HG02588 (cell line): ENCODE data around the gene CRABP2.

ENCODE experiments used
- ATAC-seq: cut with Tn5 transposase; IDR thresholded peaks from one replicate; pipeline ENCODE4 v1.9.1; 2021; ENCODE audit warnings: mild to moderate bottlenecking, moderate library complexity; ENCODE audit not compliant: unreplicated experiment

The CRABP2 gene

GRCh38 chr1:156670791-156671190 is 34.6 kb downstream of the CRABP2 start:
- ATAC-seq = no peak

GRCh38 chr1:156670359-156670758 is 35.0 kb downstream of the CRABP2 start:
- ATAC-seq = no peak

- ATAC-seq = no peak
These were observed 35.6 kb downstream of the CRABP2 start for GRCh38 chr1:156669794-156670193.

GRCh38 chr1:156668801-156669637 is 36.4 kb downstream of the CRABP2 start:
- no peak for ATAC-seq

- ATAC-seq = no peak
These were observed 37.2 kb downstream of the CRABP2 start for GRCh38 chr1:156667968-156668709.

GRCh38 chr1:156667610-156667967 is 37.8 kb downstream of the CRABP2 start:
- ATAC-seq = no peak

- no peak for ATAC-seq
These were observed 38.3 kb downstream of the CRABP2 start for GRCh38 chr1:156666862-156667609.

GRCh38 chr1:156665539-156665938 is 39.8 kb downstream of the CRABP2 start:
- ATAC-seq = no peak

- ATAC-seq = no peak
These were observed 40.5 kb downstream of the CRABP2 start for GRCh38 chr1:156664767-156665411.

- ATAC-seq = no peak
These were observed 41.2 kb downstream of the CRABP2 start for GRCh38 chr1:156664046-156664766.

- ATAC-seq = no peak
These were observed 42.2 kb downstream of the CRABP2 start for GRCh38 chr1:156663178-156663577.

GRCh38 chr1:156662800-156663055 is 42.7 kb downstream of the CRABP2 start:
- ATAC-seq = no peak

- ATAC-seq = no peak
These were observed 43.2 kb downstream of the CRABP2 start for GRCh38 chr1:156662005-156662799.

- ATAC-seq = no peak
These were observed 44.7 kb downstream of the CRABP2 start for GRCh38 chr1:156660752-156661112.

GRCh38 chr1:156659988-156660751 is 45.2 kb downstream of the CRABP2 start:
- no peak for ATAC-seq

- ATAC-seq = no peak
These were observed 45.8 kb downstream of the CRABP2 start for GRCh38 chr1:156659661-156659987.

GRCh38 chr1:156658945-156659574 is 46.3 kb downstream of the CRABP2 start:
- no peak for ATAC-seq

GRCh38 chr1:156658496-156658895 is 46.9 kb downstream of the CRABP2 start:
- no peak for ATAC-seq
